ENCODE results near the gene NPNT. TPM values are rescaled to one million over a fixed set of nuclear protein-coding genes. Genes with fewer than 3 reads are reported as not detected.

NPNT gene
- total RNA-seq, 3 donors from 2014 or later = 1.4 to 26.8 (median 11.1) TPM

GRCh38 chr4:105887508-105887907 is 7.8 kb upstream of the NPNT start:
- no peak for DNase-seq (ENCODE audit: low spot score in 2 of 2)
- intact Hi-C loops (cut with DNase I; ENCODE audit: low total_unique reads) = loop anchor here (5.0 kb wide), 1 partner anchor 725 kb away; no protein-coding TSS in a partner anchor
- H3K9me3 ChIP-seq = no peaks in the 10 kb centered on the region
- H3K4me1 ChIP-seq = no peaks in the 10 kb centered on the region
- H3K4me3 ChIP-seq = no peak overlapping the region
- no peak overlapping the region for H3K27ac ChIP-seq
- no peaks in the 10 kb centered on the region for H3K36me3 ChIP-seq
- TF ChIP-seq POLR2AphosphoS5 (IDR thresholded peaks at IDR 0.05) = no peak
- TF ChIP-seq, protein P1, sequence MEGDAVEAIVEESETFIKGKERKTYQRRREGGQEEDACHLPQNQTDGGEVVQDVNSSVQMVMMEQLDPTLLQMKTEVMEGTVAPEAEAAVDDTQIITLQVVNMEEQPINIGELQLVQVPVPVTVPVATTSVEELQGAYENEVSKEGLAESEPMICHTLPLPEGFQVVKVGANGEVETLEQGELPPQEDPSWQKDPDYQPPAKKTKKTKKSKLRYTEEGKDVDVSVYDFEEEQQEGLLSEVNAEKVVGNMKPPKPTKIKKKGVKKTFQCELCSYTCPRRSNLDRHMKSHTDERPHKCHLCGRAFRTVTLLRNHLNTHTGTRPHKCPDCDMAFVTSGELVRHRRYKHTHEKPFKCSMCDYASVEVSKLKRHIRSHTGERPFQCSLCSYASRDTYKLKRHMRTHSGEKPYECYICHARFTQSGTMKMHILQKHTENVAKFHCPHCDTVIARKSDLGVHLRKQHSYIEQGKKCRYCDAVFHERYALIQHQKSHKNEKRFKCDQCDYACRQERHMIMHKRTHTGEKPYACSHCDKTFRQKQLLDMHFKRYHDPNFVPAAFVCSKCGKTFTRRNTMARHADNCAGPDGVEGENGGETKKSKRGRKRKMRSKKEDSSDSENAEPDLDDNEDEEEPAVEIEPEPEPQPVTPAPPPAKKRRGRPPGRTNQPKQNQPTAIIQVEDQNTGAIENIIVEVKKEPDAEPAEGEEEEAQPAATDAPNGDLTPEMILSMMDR (IDR thresholded peaks at IDR 0.05) = no peak
- TF ChIP-seq POLR2A (IDR thresholded peaks at IDR 0.05) = no peak
- H3K27me3 ChIP-seq = no peaks in the 10 kb centered on the region

DNA sequence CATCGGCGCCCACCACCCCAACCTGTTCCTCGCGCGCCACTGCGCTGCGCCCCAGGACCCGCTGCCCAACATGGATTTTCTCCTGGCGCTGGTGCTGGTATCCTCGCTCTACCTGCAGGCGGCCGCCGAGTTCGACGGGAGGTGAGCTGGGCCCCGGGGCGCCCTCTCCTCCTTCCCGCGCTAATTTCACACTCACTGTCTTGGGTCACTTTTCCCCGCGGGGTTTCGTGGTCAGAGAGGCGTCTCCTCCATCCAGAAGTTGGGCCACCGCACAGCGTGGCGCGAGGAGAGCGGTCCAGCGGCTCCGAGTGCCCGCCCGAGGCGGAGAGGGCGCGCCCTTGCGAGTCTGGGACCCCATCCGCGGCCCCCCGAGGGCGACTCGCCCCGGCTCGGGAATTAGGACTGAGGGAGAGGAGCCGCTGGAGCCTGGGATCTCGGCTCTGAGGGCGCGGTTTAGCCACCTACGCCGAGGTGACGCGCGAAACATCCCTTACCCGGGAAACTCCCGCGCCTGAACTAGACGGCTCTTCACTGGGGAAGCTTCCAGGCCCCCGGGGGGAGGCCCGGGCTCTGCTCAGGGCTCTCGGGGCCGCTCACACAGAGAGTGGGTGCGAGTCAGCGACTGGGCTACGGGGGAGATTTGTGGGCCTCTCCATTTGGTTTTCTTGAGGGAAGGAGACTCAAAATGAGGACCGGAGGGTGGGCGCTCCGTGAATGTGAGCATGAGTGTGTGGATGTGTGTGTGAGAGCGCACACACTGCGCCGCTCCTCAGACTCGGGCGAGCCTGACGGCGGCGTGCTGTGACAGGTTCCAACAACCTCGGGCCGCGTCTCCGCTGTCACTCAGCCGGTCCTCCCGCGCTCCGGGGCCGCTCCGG is 551 bp downstream of the NPNT start:
- Histone ChIP-seq H3K4me1 (no peaks in the 10 kb centered on the region), H3K27ac (peak overlapping the region; percentile 27 to 43), H3K36me3 (no peaks in the 10 kb centered on the region), H3K9me3 (no peaks in the 10 kb centered on the region), H3K4me3 (peak overlapping the region; percentile 47 to 71 (median 69)), H3K27me3 (no peaks in the 10 kb centered on the region)
- peak in 1 of 2 donors; percentile 69 for DNase-seq (ENCODE audit: low spot score in 2 of 2)
- TF ChIP-seq POLR2A (IDR thresholded peaks at IDR 0.05) (no peak), POLR2AphosphoS5 (IDR thresholded peaks at IDR 0.05) (no peak)
- TF ChIP-seq, protein P1 (IDR thresholded peaks at IDR 0.05) = peak in 2 of 3 donors; percentile 27 to 37
- intact Hi-C loops (cut with DNase I; ENCODE audit: low total_unique reads) = no loop called here

GRCh38 chr4:105896461-105896942 is 1.2 kb downstream of the NPNT start:
- Histone ChIP-seq H3K36me3 (no peaks in the 10 kb centered on the region), H3K9me3 (no peaks in the 10 kb centered on the region), H3K27ac (peak overlapping the region; percentile 27 to 43), H3K4me3 (peak overlapping the region; percentile 47 to 71 (median 69)), H3K4me1 (no peaks in the 10 kb centered on the region), H3K27me3 (no peaks in the 10 kb centered on the region)
- intact Hi-C loops (cut with DNase I; ENCODE audit: low total_unique reads) = no loop called here
- DNase-seq (ENCODE audit: low spot score in 2 of 2) = no peak
- TF ChIP-seq, protein P1 (IDR thresholded peaks at IDR 0.05) = no peak
- TF ChIP-seq POLR2A (IDR thresholded peaks at IDR 0.05) (no peak), POLR2AphosphoS5 (IDR thresholded peaks at IDR 0.05) (no peak)

DNA sequence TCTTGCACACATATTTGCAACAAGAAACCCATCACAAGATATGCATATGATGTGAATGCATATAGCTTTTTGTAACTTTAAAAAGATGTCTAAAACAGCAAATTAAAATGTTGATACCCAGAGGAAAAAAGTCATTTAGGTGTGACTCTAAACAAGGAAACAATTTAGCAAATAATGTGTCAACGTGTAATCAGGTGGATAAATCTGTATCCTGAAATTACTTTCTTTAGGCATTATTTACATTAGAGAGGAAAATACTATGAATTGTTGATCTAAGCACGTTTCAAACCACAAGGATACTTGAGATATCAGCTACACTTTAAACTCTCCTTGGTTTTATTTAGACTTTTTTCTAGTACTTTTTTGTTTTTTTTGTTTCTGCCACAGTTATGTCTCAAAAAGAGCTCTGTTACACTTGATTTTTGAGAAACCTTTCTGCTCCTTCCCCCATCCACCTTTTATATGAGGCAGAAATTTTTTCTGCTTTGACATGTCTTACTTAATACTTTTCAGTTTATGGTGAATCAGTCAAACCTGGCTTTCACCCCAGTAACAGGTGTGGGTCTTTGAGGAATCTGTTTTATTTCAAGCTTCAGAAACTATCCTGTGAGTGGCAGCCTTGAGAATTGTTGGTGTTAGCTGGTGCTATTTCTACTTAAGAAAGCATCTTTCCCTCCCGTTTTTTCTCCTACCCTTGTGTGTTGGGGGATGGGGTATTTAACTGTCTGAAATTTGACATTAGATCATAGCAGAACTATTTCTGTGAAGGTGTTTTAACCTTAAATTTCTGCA is 1.9 kb downstream of the NPNT start:
- no peaks in the 10 kb centered on the region for H3K4me1 ChIP-seq
- H3K4me3 ChIP-seq = peak overlapping the region; percentile 47 to 71 (median 69)
- H3K36me3 ChIP-seq = no peaks in the 10 kb centered on the region
- intact Hi-C loops (cut with DNase I; ENCODE audit: low total_unique reads) = no loop called here
- H3K27ac ChIP-seq = no peak overlapping the region
- H3K9me3 ChIP-seq = no peaks in the 10 kb centered on the region
- no peaks in the 10 kb centered on the region for H3K27me3 ChIP-seq
- TF ChIP-seq, protein P1 (IDR thresholded peaks at IDR 0.05) = no peak
- TF ChIP-seq POLR2AphosphoS5 (IDR thresholded peaks at IDR 0.05) = no peak
- no peak for TF ChIP-seq POLR2A (IDR thresholded peaks at IDR 0.05)
- DNase-seq (ENCODE audit: low spot score in 2 of 2) = no peak

All from breast epithelium (tissue), 4 donors.